ENCODE measurements around the gene C9orf50. TPM values are rescaled to one million over a fixed set of nuclear protein-coding genes. Genes with fewer than 3 reads are reported as not detected.
A peak's percentile ranks its signal among the peaks of the same experiment; 100 is the strongest.

C9orf50 gene
- total RNA-seq, 2 experiments from 2014 or later = not detected

- Mint-ChIP-seq H3K27ac (no peak overlapping the region), H3K9me3 (ENCODE audit: insufficient read depth) (no peaks in the 10 kb centered on the region), H3K4me1 (ENCODE audit: low read depth) (no peaks in the 10 kb centered on the region), H3K36me3 (ENCODE audit: low read depth) (no peaks in the 10 kb centered on the region), H3K4me3 (no peak overlapping the region), H3K27me3 (ENCODE audit: low read depth) (peaks cover 13% of the 10 kb centered on the region)
- ChIA-PET POLR2A (no interaction called here), CTCF (interaction anchor here (1.4 kb wide), 1 partner anchor 33 kb away, joined by 3 read pairs; no protein-coding TSS in a partner anchor)
- DNase-seq (no peak), ATAC-seq (no peak)
Observed at GRCh38 chr9:129656795-129657390, 36.0 kb upstream of the C9orf50 start.

GRCh38 chr9:129655696-129656095 is 34.8 kb upstream of the C9orf50 start:
- DNase-seq (no peak), ATAC-seq (no peak)
- Mint-ChIP-seq H3K27me3 (ENCODE audit: low read depth) (peaks cover 7% of the 10 kb centered on the region), H3K36me3 (ENCODE audit: low read depth) (no peaks in the 10 kb centered on the region), H3K9me3 (ENCODE audit: insufficient read depth) (no peaks in the 10 kb centered on the region), H3K4me1 (ENCODE audit: low read depth) (no peaks in the 10 kb centered on the region), H3K4me3 (no peak overlapping the region), H3K27ac (no peak overlapping the region)
- ChIA-PET POLR2A (no interaction called here), CTCF (interaction anchor here (1.4 kb wide), 1 partner anchor 31 kb away, joined by 3 read pairs; no protein-coding TSS in a partner anchor)

GRCh38 chr9:129655154-129655553 is 34.3 kb upstream of the C9orf50 start:
- POLR2A ChIA-PET = no interaction called here
- DNase-seq = no peak
- H3K9me3 Mint-ChIP-seq (ENCODE audit: insufficient read depth) = no peaks in the 10 kb centered on the region
- no peak overlapping the region for H3K27ac Mint-ChIP-seq
- no peak for ATAC-seq
- no peaks in the 10 kb centered on the region for H3K36me3 Mint-ChIP-seq (ENCODE audit: low read depth)
- H3K27me3 Mint-ChIP-seq (ENCODE audit: low read depth) = peaks cover 6% of the 10 kb centered on the region
- no peaks in the 10 kb centered on the region for H3K4me1 Mint-ChIP-seq (ENCODE audit: low read depth)
- no peak overlapping the region for H3K4me3 Mint-ChIP-seq
- CTCF ChIA-PET = no interaction called here

GRCh38 chr9:129654554-129655040 is 33.7 kb upstream of the C9orf50 start:
- H3K4me1 Mint-ChIP-seq (ENCODE audit: low read depth) = no peaks in the 10 kb centered on the region
- H3K27me3 Mint-ChIP-seq (ENCODE audit: low read depth) = peaks cover 6% of the 10 kb centered on the region
- ATAC-seq = no peak
- ChIA-PET POLR2A (no interaction called here), CTCF (no interaction called here)
- H3K4me3 Mint-ChIP-seq = no peak overlapping the region
- H3K27ac Mint-ChIP-seq = no peak overlapping the region
- H3K9me3 Mint-ChIP-seq (ENCODE audit: insufficient read depth) = no peaks in the 10 kb centered on the region
- no peaks in the 10 kb centered on the region for H3K36me3 Mint-ChIP-seq (ENCODE audit: low read depth)
- DNase-seq = no peak

- no peak for DNase-seq
- Mint-ChIP-seq H3K4me3 (no peak overlapping the region), H3K27me3 (ENCODE audit: low read depth) (peaks cover 6% of the 10 kb centered on the region), H3K27ac (no peak overlapping the region), H3K9me3 (ENCODE audit: insufficient read depth) (no peaks in the 10 kb centered on the region), H3K4me1 (ENCODE audit: low read depth) (no peaks in the 10 kb centered on the region), H3K36me3 (ENCODE audit: low read depth) (no peaks in the 10 kb centered on the region)
- CTCF ChIA-PET = no interaction called here
- POLR2A ChIA-PET = no interaction called here
- ATAC-seq = no peak
Observed at GRCh38 chr9:129653823-129654553, 33.1 kb upstream of the C9orf50 start.

GRCh38 chr9:129650680-129651235 is 29.9 kb upstream of the C9orf50 start:
- H3K27ac Mint-ChIP-seq = no peak overlapping the region
- no peaks in the 10 kb centered on the region for H3K36me3 Mint-ChIP-seq (ENCODE audit: low read depth)
- no peaks in the 10 kb centered on the region for H3K9me3 Mint-ChIP-seq (ENCODE audit: insufficient read depth)
- peaks cover 4% of the 10 kb centered on the region for H3K27me3 Mint-ChIP-seq (ENCODE audit: low read depth)
- H3K4me3 Mint-ChIP-seq = no peak overlapping the region
- H3K4me1 Mint-ChIP-seq (ENCODE audit: low read depth) = no peaks in the 10 kb centered on the region
- DNase-seq = no peak
- ChIA-PET CTCF (no interaction called here), POLR2A (no interaction called here)
- no peak for ATAC-seq

GRCh38 chr9:129649726-129650679 is 29.1 kb upstream of the C9orf50 start:
- POLR2A ChIA-PET = no interaction called here
- no peaks in the 10 kb centered on the region for H3K9me3 Mint-ChIP-seq (ENCODE audit: insufficient read depth)
- CTCF ChIA-PET = no interaction called here
- H3K36me3 Mint-ChIP-seq (ENCODE audit: low read depth) = no peaks in the 10 kb centered on the region
- ATAC-seq = no peak
- H3K27me3 Mint-ChIP-seq (ENCODE audit: low read depth) = peaks cover 4% of the 10 kb centered on the region
- DNase-seq = no peak
- H3K27ac Mint-ChIP-seq = no peak overlapping the region
- H3K4me3 Mint-ChIP-seq = no peak overlapping the region
- no peaks in the 10 kb centered on the region for H3K4me1 Mint-ChIP-seq (ENCODE audit: low read depth)

- Mint-ChIP-seq H3K4me1 (ENCODE audit: low read depth) (no peaks in the 10 kb centered on the region), H3K27me3 (ENCODE audit: low read depth) (peaks cover 4% of the 10 kb centered on the region), H3K9me3 (ENCODE audit: insufficient read depth) (no peaks in the 10 kb centered on the region), H3K36me3 (ENCODE audit: low read depth) (no peaks in the 10 kb centered on the region), H3K4me3 (no peak overlapping the region), H3K27ac (no peak overlapping the region)
- ChIA-PET CTCF (no interaction called here), POLR2A (no interaction called here)
- DNase-seq = no peak
- ATAC-seq = no peak
Observed at GRCh38 chr9:129648764-129649115, 27.8 kb upstream of the C9orf50 start.

- no peak for ATAC-seq
- POLR2A ChIA-PET = no interaction called here
- no peak for DNase-seq
- peaks cover under 1% of the 10 kb centered on the region for H3K27me3 Mint-ChIP-seq (ENCODE audit: low read depth)
- H3K4me3 Mint-ChIP-seq = no peak overlapping the region
- CTCF ChIA-PET = no interaction called here
- H3K27ac Mint-ChIP-seq = peak overlapping the region; percentile 28
- H3K4me1 Mint-ChIP-seq (ENCODE audit: low read depth) = no peaks in the 10 kb centered on the region
- no peaks in the 10 kb centered on the region for H3K9me3 Mint-ChIP-seq (ENCODE audit: insufficient read depth)
- no peaks in the 10 kb centered on the region for H3K36me3 Mint-ChIP-seq (ENCODE audit: low read depth)
Observed at GRCh38 chr9:129648092-129648763, 27.3 kb upstream of the C9orf50 start.

GRCh38 chr9:129647635-129648034 is 26.7 kb upstream of the C9orf50 start:
- no peaks in the 10 kb centered on the region for H3K9me3 Mint-ChIP-seq (ENCODE audit: insufficient read depth)
- CTCF ChIA-PET = no interaction called here
- POLR2A ChIA-PET = no interaction called here
- ATAC-seq (no peak), DNase-seq (no peak)
- no peak overlapping the region for H3K4me3 Mint-ChIP-seq
- peak overlapping the region; percentile 28 for H3K27ac Mint-ChIP-seq
- H3K36me3 Mint-ChIP-seq (ENCODE audit: low read depth) = no peaks in the 10 kb centered on the region
- no peaks in the 10 kb centered on the region for H3K27me3 Mint-ChIP-seq (ENCODE audit: low read depth)
- no peaks in the 10 kb centered on the region for H3K4me1 Mint-ChIP-seq (ENCODE audit: low read depth)

- DNase-seq (no peak), ATAC-seq (no peak)
- Mint-ChIP-seq H3K9me3 (ENCODE audit: insufficient read depth) (no peaks in the 10 kb centered on the region), H3K27me3 (ENCODE audit: low read depth) (no peaks in the 10 kb centered on the region), H3K4me3 (no peak overlapping the region), H3K27ac (no peak overlapping the region), H3K36me3 (ENCODE audit: low read depth) (no peaks in the 10 kb centered on the region), H3K4me1 (ENCODE audit: low read depth) (peaks cover 3% of the 10 kb centered on the region)
- POLR2A ChIA-PET = no interaction called here
- CTCF ChIA-PET = no interaction called here
Observed at GRCh38 chr9:129646654-129647053, 25.8 kb upstream of the C9orf50 start.

Measured in activated CD8-positive, alpha-beta T cell treated with anti-CD3 and anti-CD28 coated beads, Interleukin-2, amount 10 ng/mL, durations not matched to agents 7 days and 5 days (primary cell).